Glomerular visceral epithelial cell (primary cell): ENCODE measurements around the gene MAB21L3.
A peak's percentile ranks its signal among the peaks of the same experiment; 100 is the strongest.

Experiments
- DNase-seq: peaks from one replicate; pipeline ENCODE4 v3.0.0-alpha.2; 2016; ENCODE audit errors: extremely low spot score

Gene MAB21L3

GRCh38 chr1:116111524-116112021 is 374 bp downstream of the MAB21L3 start:
- no peak for DNase-seq

GRCh38 chr1:116112388-116113140 is 1.4 kb downstream of the MAB21L3 start:
- no peak for DNase-seq

- DNase-seq: no peak
These were observed 2.4 kb downstream of the MAB21L3 start for GRCh38 chr1:116113615-116114014.

- DNase-seq: peak; percentile 94
These were observed 4.6 kb downstream of the MAB21L3 start for GRCh38 chr1:116115476-116116439.

DNA sequence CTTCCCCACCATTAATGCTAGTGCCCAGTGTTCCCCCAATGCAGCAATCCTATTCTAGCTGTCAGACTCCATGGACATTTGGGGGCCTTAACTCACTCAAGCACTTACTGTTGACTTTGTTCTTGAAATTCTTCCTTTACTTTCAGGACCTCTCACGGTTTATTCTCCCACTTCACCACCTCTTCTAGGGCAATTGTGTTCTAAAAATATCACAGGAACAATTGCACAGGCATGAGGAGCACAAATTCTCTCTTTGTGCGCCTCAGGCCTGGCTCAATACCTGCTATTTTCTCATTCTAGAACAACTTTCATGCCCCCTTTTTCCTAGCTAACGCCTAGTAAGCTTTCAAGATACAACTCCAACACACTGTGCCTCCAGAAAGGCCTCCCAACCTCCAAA is 7.3 kb downstream of the MAB21L3 start:
- no peak for DNase-seq

DNA sequence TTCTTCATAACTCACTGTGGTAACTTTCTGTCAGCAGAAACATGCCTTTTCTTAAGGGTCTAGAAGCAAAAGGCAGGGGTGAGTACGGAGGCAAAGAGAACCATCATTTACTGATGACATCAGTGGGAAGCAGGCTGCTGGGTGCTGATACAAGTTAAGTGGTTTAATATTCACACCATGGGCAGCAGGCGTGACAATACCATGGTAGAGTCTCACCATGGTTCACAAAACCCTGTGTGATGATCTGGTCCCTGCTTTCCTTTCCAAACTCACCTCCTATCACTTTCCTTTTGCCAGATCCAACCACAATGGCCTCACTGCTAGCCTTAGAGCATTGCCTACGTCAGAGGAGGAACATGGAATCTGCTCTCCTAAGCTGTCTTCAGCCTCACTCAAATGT is 8.7 kb downstream of the MAB21L3 start:
- DNase-seq: peak; percentile 87

- peak; percentile 90 for DNase-seq
These were observed 12.0 kb downstream of the MAB21L3 start for GRCh38 chr1:116122955-116123757.

GRCh38 chr1:116123837-116124533 is 12.8 kb downstream of the MAB21L3 start:
- DNase-seq: no peak

DNA sequence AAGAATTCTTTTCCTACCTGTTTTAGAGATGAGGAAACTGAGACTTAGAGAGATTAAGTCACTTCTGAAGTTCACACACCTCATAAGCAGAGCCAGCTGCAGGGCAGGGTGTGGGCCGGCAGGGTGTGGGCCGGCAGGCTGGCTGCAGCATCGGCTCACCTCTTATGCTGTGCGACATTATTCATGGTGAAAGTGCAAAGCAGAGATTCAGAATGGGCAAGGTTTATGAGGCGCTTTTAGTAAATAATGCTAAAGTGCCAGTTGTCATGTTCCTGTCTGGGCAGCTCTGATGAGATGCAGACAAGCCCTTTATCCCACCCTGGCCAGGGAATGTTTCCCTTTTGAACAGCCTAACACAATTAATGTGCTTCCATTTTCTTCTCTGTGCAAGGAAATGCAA is 14.6 kb downstream of the MAB21L3 start:
- no peak for DNase-seq

GRCh38 chr1:116126281-116126680 is 15.1 kb downstream of the MAB21L3 start:
- no peak for DNase-seq

- DNase-seq: no peak
These were observed 16.1 kb downstream of the MAB21L3 start for GRCh38 chr1:116127123-116127847.

DNA sequence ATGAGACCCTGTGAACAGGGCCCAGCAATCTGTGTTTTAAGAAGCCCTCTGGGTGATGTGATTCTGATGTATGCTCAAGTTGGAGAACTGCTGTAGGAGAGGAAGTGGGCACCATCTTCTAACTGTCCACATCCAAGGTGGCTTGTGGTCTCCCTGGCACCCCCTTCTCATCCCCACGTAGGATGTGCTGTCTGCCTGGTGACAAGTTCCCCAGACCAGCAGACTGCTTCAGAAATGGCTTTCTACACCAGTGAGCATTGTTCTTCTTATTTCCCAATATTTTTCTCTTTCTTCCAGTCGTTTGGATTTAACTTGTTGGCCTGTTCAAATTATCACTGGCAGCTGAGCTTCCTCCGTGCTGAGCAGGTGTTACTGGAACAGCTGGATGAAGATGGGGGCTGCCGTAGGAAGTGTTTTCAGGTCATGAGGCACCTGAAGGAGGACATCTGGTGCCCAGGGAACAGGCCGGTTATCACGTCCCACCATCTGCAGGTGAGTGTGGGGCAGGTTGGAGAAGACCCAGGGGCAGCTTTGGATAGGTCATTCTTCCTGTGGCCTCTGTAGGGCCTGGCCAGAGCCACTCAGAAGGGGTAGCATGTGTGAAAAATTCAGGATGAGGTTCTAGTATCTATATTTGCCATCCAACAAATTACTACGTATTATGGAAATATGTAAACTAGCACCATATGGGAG is 16.8 kb downstream of the MAB21L3 start:
- no peak for DNase-seq

DNA sequence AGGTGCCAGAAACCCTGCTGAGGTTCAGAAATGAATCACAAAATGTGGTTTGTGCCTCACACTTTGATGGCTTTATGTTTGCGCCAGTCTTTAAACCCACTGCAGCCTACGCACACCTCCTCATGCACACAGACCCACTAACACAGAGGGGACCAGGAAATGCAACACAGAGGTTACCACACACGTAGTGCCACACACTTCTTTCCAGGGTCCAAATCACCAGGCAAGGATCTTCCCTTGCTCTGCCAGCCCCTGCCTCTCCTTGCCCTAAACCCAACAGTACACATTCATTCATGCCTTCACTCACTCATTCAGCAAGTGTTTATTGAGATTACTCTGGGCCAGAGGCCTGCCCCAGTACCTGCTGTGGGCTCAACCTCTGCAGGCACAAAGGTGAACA is 17.5 kb downstream of the MAB21L3 start:
- no peak for DNase-seq

DNA sequence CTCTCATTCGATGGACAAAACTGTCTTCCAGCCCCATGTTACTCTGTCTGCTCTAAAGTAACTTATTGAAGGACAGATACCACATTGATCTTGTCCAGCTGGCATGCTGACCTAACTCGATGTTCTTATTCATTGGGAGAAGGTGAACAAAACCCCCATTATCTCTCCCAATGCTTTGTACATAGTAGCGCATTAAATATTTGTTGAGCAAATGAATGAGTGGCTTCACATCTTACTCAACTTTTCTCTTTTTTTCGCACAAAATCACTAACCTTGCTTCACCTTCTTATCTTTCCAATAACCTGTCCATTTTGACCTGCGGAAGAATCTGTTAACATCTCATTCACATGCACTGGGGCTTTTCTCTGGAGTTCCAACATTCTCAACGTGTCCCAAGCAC is 18.3 kb downstream of the MAB21L3 start:
- no peak for DNase-seq

GRCh38 chr1:116130356-116130755 is 19.2 kb downstream of the MAB21L3 start:
- no peak for DNase-seq

DNA sequence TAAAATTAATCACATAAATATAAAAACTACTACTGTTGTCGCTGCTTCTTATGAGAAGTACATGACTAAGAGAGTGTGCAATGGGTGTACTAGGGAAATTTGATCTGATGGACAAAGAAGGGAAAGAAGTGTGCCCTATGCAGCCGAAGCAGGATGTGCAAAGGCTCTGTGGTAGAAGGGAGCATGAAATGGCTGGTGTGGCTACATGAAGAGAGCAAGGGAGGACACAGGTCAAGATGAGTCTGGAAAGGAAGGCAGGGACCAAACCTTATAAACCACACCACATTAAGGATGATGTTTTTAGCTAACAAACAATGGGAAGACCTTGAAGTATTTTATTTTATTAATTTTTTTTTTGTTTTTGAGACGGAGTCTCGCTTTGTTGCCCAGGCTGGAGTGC is 20.0 kb downstream of the MAB21L3 start:
- no peak for DNase-seq

- no peak for DNase-seq
These were observed 20.8 kb downstream of the MAB21L3 start for GRCh38 chr1:116131866-116132605.

GRCh38 chr1:116133696-116134475 is 22.7 kb downstream of the MAB21L3 start:
- DNase-seq: no peak

DNA sequence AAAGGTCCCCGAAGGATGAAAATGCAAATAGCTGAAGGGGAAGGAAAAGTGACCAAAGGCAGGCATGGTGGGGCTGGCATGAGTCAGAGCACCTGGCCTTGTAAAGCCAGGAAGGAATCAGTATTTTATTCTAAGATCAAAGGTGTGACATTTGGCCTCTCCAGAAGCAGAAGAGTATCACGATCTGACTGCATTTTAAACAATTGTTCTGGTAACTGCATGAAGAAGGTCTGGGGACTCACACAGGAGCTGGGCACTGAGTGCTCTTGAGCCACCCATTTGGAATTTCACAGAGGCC is 23.2 kb downstream of the MAB21L3 start:
- no peak for DNase-seq
